ENCODE measurements around the gene TLE6.
A peak's percentile ranks its signal among the peaks of the same experiment; 100 is the strongest.

The TLE6 gene

GRCh38 chr19:2949939-2950285, 27.5 kb upstream of the TLE6 start:
- H3K27me3 ChIP-seq (ENCODE audit: control insufficient read depth, low read length): no peaks in the 10 kb centered on the region
- peaks cover 7% of the 10 kb centered on the region; the same call in 1 of the 2 replicates for H3K36me3 ChIP-seq (ENCODE audit: control insufficient read depth, low read length)
- peak overlapping the region; percentile 87 for H3K4me3 ChIP-seq (ENCODE audit: low read length)
- H3K9me3 ChIP-seq (ENCODE audit: control insufficient read depth, insufficient read depth, low read length): no peaks in the 10 kb centered on the region
- H3K4me2 ChIP-seq (ENCODE audit: low read length): peak overlapping the region; percentile 88
- peak overlapping the region; percentile 66 for H3K27ac ChIP-seq (ENCODE audit: low read depth, low read length)
- H4K20me1 ChIP-seq (ENCODE audit: control insufficient read depth, insufficient read depth, low read depth, low read length): peaks cover 7% of the 10 kb centered on the region; the same call in 1 of the 2 replicates
- peaks cover 17% of the 10 kb centered on the region for H3K79me2 ChIP-seq (ENCODE audit: control insufficient read depth, low read length)
- H3K4me1 ChIP-seq (ENCODE audit: control insufficient read depth, low read length): peaks cover 13% of the 10 kb centered on the region
- 0 out of 2 replicates have a peak, but pooled peaks cover 4% of the 10 kb centered on the region for H3F3A ChIP-seq (ENCODE audit: control insufficient read depth, insufficient read depth)
- H3K9me2 ChIP-seq (replicated peaks; ENCODE audit: control insufficient read depth, low read length): no peaks in the 10 kb centered on the region
- TF ChIP-seq EZH2phosphoT487 (IDR thresholded peaks at IDR 0.05; ENCODE audit: borderline replicate concordance, low read length): no peak
- TF ChIP-seq, protein P1, sequence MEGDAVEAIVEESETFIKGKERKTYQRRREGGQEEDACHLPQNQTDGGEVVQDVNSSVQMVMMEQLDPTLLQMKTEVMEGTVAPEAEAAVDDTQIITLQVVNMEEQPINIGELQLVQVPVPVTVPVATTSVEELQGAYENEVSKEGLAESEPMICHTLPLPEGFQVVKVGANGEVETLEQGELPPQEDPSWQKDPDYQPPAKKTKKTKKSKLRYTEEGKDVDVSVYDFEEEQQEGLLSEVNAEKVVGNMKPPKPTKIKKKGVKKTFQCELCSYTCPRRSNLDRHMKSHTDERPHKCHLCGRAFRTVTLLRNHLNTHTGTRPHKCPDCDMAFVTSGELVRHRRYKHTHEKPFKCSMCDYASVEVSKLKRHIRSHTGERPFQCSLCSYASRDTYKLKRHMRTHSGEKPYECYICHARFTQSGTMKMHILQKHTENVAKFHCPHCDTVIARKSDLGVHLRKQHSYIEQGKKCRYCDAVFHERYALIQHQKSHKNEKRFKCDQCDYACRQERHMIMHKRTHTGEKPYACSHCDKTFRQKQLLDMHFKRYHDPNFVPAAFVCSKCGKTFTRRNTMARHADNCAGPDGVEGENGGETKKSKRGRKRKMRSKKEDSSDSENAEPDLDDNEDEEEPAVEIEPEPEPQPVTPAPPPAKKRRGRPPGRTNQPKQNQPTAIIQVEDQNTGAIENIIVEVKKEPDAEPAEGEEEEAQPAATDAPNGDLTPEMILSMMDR (IDR thresholded peaks at IDR 0.05; ENCODE audit: low read depth, low read length, poor library complexity, severe bottlenecking): no peak

DNA sequence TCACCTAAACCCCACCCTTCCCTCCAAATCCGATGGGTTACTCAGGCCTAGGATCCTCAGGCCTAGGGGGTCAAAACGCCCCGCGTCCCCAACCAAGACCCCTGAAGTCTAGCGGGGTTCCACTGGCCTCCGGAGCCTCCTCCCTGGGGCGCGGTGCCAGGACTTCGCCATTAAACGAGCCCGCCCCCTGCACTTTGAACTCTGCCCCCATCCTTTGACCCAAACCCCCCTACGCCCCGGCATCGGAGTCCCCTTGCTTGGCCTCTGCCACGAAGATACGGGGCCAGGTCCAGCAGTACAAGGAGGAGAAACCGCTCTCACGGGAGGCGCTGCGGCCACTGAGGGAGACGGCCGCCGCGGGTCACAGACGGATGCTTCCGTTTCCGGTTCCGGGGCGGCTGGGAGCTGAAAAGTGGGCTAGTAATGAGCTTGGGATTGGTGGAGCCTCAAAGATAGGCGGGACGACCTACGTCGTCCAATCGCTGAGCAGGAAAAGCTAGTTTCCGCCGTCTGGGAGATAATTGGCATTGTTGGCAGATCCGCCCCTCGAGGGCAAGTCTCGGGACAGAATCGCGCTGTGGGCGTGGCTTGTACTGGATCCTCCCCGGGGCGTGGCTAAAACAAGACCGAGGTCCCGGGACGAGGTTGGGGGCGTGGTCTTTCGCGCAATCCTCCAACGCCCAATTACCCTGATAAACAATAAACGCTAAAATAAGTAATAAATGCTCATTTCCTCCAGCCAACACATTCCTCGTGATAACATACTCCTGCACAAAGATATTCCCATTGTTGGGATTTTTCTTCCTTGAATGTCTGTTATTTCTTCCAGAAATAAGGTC, 26.9 kb upstream of the TLE6 start:
- H4K20me1 ChIP-seq (ENCODE audit: control insufficient read depth, insufficient read depth, low read depth, low read length): peaks cover 7% of the 10 kb centered on the region; the same call in 1 of the 2 replicates
- peaks cover 7% of the 10 kb centered on the region; the same call in 1 of the 2 replicates for H3K36me3 ChIP-seq (ENCODE audit: control insufficient read depth, low read length)
- no peaks in the 10 kb centered on the region for H3K9me2 ChIP-seq (replicated peaks; ENCODE audit: control insufficient read depth, low read length)
- peak overlapping the region; percentile 66 for H3K27ac ChIP-seq (ENCODE audit: low read depth, low read length)
- H3F3A ChIP-seq (ENCODE audit: control insufficient read depth, insufficient read depth): 0 out of 2 replicates have a peak, but pooled peaks cover 4% of the 10 kb centered on the region
- peaks cover 17% of the 10 kb centered on the region for H3K79me2 ChIP-seq (ENCODE audit: control insufficient read depth, low read length)
- peaks cover 9% of the 10 kb centered on the region for H3K4me1 ChIP-seq (ENCODE audit: control insufficient read depth, low read length)
- TF ChIP-seq, protein P1 (IDR thresholded peaks at IDR 0.05; ENCODE audit: low read depth, low read length, poor library complexity, severe bottlenecking): no peak
- TF ChIP-seq EZH2phosphoT487 (IDR thresholded peaks at IDR 0.05; ENCODE audit: borderline replicate concordance, low read length): no peak
- H3K27me3 ChIP-seq (ENCODE audit: control insufficient read depth, low read length): no peaks in the 10 kb centered on the region
- no peaks in the 10 kb centered on the region for H3K9me3 ChIP-seq (ENCODE audit: control insufficient read depth, insufficient read depth, low read length)
- H3K4me3 ChIP-seq (ENCODE audit: low read length): peak overlapping the region; percentile 87
- H3K4me2 ChIP-seq (ENCODE audit: low read length): peak overlapping the region; percentile 88

DNA sequence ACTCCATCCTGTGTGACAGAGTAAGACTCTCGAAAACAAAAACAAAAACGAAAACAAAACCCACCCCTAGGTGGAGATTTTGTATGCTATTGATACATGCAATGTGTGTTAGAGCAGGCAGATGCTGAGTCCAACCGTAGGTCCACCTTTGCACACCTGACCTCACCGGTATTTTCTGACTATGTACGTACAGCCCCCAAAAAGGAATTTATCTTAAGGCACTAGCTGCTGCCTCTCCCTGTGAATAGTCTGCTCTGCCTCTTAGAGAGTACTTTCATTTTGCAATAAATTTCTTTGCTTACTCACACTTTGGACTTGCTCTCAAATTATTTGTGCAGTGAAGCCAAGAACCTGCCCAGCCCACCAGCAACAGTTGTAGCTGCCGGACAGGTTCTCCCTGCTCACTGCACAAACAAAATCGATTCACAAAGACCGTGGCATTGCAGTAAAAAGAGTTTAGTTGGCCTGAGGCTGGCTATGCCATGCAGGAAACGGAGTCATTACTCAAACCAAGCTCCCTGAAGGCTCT, 24.3 kb upstream of the TLE6 start:
- Histone ChIP-seq H3K27me3 (ENCODE audit: control insufficient read depth, low read length) (no peaks in the 10 kb centered on the region), H4K20me1 (ENCODE audit: control insufficient read depth, insufficient read depth, low read depth, low read length) (peaks cover 7% of the 10 kb centered on the region; the same call in 1 of the 2 replicates), H3K9me2 (replicated peaks; ENCODE audit: control insufficient read depth, low read length) (no peaks in the 10 kb centered on the region), H3K79me2 (ENCODE audit: control insufficient read depth, low read length) (peaks cover 17% of the 10 kb centered on the region), H3K9me3 (ENCODE audit: control insufficient read depth, insufficient read depth, low read length) (no peaks in the 10 kb centered on the region), H3K36me3 (ENCODE audit: control insufficient read depth, low read length) (peaks cover 7% of the 10 kb centered on the region; the same call in 1 of the 2 replicates), H3K27ac (ENCODE audit: low read depth, low read length) (no peak overlapping the region), H3K4me2 (ENCODE audit: low read length) (no peak overlapping the region), H3K4me3 (ENCODE audit: low read length) (no peak overlapping the region), H3K4me1 (ENCODE audit: control insufficient read depth, low read length) (peaks cover 8% of the 10 kb centered on the region), H3F3A (ENCODE audit: control insufficient read depth, insufficient read depth) (0 out of 2 replicates have a peak, but pooled peaks cover 1% of the 10 kb centered on the region)
- TF ChIP-seq EZH2phosphoT487 (IDR thresholded peaks at IDR 0.05; ENCODE audit: borderline replicate concordance, low read length): no peak
- TF ChIP-seq, protein P1 (IDR thresholded peaks at IDR 0.05; ENCODE audit: low read depth, low read length, poor library complexity, severe bottlenecking): no peak
